NK-92 treated with Interleukin-12 subunit alpha and Interleukin-12 subunit beta, amount 100 ng/mL, for 24 hours (cell line): ENCODE data around the gene ECSCR.
"Not testable (repeated sequence)": the region's sequence is repeated elsewhere in the genome, so short reads cannot be mapped to it uniquely, and the experiment has no call there.

Experiments used
- DNase-seq: peaks from one replicate; lab custom pipeline; 2025; lab: John Stamatoyannopoulos, UW

Gene ECSCR

DNA sequence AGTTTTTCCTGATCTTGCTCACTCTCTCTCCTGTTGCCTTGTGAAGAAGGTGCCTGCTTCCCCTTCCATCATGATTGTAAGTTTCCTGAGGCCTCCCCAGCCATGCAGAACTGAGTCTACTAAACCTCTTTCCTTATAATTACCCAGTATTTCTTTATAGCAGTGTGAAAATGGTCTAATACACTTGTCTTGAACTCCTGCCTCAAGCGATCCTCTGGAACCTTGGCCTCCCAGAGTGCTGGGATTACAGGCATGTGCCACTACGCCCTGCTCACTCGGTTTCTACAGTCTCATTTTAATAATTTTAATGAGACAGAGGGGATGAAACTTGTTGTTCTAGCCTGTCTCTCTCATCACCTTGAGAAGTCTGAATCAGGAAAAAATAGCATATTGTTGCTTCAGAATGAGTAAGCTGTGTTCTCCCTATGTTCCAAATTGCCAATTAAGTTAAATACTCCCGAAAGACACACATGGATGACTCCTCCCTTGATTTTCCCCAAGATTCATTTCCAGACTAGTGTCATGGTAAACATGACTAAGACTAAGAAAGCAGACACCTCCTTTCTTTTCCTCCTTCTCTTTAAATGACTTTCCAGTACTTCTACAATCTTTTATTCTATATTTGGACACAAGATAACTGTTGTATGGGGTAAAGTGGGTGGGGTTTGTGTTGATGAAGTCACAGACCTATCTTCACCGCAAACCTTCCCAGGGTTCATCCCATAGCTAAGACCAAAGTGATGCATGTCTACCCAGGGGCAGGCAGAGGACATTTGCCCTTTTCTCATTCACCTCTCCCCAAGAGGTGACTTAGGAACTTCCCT is 15.4 kb downstream of the ECSCR start:
- DNase-seq = no peak

DNA sequence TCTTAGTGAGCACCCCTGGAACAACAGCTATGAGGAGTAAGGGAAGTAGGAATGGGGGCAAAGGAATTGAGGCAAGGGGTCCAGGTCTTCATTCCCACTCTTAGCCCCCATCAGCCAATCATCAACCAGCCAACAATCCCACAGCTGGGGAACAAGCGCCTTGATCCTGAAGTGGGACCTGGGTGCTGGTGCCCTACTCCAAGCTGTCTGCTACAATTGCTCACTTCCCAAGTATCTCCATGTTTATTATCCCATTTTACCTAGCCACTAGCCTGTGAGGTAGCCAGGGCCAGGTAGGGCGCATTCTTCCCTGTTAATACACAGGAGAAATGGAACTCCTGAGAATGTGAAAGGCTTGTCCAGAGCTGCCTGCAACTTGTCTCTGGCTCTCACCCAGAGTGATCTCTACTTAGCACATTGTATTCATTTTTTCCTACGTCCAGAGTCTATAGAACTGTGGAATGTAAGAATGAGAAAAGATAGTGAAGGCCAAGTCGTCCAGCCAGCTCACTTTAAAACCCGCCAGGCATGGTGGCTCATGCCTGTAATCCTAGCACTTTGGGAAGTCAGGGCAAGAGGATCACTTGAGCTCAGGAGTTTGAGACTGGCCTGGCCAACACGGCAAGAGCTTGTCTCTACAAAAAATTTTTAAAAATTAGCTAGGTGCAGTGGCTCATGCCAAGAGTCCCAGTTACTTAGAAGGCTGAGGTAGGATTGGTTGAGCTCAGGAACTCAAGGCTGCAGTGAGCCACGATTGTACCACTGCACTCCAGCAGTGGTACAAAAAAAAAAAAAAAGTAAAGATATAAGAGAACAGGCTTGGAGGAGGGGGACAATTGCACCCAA is 17.0 kb downstream of the ECSCR start:
- DNase-seq = no peak

DNA sequence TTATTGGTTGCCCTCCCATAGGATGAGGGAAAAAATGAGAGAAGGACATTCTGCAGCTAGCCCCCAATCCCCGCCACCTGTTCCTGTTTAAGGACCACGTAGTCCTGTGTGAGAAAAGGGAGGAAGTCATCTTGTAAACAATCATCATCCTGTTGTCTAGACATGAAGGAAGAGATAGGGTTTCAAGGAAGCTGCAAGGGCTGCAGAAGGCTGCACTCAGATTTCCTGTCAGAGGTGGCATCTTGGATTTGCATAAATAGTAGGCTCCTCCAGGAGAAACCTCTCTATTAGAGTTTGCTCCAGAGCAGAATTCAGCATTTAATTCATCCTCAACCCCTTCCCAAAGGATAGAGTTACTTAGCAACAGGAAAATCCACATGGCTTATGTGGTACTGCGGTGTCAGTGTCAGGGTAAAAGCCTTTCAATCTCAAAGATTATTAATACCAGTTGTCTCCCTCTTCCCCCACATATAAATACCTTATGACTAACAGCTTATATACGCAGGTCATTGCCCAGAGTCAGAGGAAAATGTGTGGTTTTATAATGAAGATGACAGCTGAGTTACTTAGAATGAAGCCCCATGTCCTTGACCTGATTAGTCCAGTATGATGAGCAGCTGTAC is 18.6 kb downstream of the ECSCR start:
- no peak for DNase-seq

- not testable (repeated sequence) for DNase-seq
Measured at GRCh38 chr5:139440416-139440815, 22.1 kb downstream of the ECSCR start.

GRCh38 chr5:139439013-139439903 is 23.3 kb downstream of the ECSCR start, which contains the start of gene DNAJC18:
DNAJC18 (minus strand) TSS chr5:139439525; CDS start chr5:139439445, 80 bp downstream.
- peak; percentile 88 for DNase-seq

GRCh38 chr5:139438707-139439012 is 23.9 kb downstream of the ECSCR start:
- no peak for DNase-seq

- no peak for DNase-seq
Measured at GRCh38 chr5:139435676-139436075, 26.9 kb downstream of the ECSCR start.

DNA sequence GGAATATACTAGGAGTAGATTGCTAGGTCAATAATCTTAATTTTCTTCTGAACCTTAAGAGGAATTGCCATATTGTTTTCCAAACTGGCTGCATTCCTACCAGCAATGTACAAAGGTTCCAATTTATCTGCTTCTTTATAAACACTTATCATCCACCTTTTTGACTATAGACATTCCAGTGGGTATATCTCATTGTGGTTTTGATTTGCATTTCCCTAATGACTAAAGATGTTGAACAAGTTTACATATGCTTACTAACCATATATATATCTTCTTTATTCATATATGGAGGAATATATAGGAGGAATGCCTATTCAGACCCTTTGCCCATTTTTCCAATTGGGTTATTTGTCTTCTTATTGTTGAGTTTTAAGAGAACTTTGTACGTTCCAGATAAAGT is 30.8 kb downstream of the ECSCR start:
- no peak for DNase-seq

DNA sequence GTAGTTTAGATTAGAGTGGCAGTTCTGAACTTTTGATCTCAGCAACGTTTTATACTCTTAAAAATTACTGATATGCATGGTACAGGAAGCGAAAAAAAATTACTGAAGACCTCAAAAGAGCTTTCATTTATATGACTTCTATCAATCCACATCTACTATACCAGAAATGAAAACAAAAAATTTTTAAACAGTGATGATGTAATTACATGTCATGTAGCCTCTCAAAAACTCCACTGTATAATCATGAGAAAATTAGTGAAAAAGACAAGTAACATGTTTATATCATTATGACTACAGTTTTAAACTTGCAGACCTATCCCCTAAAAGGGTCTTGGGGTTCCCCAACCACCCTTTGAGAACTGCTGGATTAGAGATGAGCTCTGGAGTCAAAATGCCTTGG is 32.5 kb downstream of the ECSCR start:
- no peak for DNase-seq

DNA sequence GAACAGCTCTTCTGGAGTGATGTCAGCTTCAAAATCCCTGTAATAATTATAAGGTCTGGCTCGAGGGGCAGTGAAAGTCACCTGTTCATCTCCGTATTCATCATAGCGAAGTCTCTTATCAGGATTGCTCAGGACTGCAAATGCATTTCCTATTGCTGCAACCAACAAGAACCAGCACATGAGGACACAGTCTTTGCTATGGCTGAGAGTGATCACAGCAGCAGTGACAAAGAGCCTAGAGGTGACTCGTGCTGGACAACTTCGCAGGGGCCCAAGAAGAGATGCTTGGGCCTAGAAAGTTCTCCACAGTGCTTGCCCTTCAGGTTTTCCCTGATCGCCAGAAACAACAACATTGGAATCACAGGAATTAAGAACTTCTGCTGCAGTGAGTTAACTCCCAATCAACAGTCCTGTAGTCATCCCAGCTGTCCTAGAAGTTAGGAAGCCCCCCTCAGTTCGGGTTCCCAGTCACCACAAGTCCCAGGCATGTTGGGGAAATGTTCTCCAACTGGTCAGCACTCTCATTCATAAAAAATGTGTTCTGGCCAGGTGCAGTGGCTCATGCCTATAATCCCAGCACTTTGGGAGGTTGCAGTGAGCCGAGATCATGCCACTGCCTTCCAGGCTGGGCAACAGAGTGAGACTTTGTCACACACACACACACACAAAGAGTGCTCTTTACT is 36.2 kb downstream of the ECSCR start:
- no peak for DNase-seq

GRCh38 chr5:139425497-139425896 is 37.0 kb downstream of the ECSCR start:
- no peak for DNase-seq

DNA sequence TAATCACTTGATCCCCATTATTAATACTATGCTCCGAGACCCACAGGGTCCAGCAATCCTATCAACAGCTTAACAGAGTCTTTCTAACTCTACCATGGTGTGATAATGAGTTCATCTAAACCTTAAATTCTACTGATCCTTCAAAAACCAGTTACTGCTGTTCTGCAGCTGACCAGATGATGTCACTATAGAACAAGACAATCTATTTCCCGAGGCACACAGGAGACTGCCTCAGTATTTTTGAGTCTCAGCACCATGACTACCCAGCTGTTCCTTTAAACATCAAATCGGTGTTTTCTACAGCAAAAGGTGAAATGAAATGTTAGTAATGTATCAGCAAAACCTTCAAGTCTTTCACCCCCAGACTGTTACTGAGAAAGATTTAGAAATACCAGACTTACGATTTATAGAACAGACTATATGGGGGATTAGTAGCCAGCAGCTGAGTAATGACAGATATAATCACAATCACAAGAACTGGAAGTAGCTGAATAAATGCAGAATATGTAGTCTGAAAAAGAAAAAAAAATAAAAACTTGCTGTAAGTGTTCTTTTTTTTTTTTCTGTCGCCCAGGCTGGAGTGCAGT is 40.1 kb downstream of the ECSCR start:
- no peak for DNase-seq

DNA sequence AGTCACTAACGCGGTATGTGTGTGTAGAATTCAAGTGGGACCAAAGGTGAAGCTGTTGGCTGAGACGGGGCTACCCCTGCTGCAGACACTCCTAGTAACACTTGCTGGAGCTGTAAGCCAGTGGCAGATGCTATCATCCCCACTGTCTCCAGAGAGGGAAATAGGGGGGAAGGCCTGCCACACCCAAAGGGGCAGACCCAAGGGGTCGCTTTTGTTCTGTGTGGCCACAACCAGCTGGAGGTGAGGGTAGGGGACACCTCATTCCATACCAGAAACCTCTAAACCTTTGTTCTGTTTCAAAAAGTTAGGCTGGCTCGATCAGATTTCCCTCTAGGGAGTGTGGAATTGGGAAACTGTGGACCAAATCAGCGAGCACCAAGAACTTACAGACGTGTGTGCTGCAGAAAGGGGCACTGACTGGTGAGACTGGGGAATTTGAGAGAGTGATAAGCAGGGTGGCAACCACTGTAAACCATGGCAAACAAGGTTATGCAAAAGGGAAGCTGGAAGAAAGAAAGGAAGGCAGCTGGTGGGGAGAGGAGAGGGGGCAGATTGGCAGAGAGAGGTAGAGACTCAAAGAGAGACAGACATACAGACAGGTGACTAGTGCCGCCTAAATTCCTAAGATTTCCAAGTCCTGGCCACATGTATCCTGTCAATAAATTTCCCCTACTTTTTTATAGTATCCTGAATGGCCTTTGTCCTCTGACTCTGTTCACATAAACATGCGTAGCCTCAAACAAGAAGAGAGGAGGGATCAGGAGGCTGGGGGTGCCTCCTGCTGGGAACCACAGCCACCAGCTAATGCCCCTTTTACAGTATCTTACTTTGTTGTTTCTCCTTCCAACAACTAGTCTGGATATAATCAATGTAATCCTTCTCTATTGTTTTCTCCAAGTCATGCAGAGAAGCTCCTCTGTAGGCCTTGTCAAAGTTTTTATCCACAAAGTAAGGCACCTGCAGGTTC is 43.0 kb downstream of the ECSCR start:
- DNase-seq = no peak

GRCh38 chr5:139418793-139419192 is 43.8 kb downstream of the ECSCR start:
- no peak for DNase-seq

- DNase-seq = no peak
Measured at GRCh38 chr5:139417214-139417613, 45.3 kb downstream of the ECSCR start.

DNA sequence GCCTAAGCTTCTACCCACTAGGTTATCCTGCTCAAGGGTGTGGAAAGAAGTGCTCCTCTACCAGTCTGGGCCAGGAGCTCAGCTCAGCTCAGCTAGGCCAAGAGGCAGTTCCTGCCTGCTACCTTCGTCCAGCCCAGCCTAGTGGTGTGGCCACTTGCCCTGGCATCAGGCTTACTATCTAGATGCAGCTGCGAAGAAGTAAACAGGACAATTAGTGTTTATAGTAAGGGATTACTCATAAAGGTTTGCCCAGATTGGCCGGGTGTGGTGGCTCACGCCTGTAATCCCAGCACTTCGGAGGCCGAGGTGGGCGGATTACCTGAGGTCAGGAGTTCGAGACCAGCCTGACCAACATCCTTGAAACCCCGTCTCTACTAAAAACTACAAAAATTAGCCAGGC is 45.9 kb downstream of the ECSCR start:
- DNase-seq = no peak

DNA sequence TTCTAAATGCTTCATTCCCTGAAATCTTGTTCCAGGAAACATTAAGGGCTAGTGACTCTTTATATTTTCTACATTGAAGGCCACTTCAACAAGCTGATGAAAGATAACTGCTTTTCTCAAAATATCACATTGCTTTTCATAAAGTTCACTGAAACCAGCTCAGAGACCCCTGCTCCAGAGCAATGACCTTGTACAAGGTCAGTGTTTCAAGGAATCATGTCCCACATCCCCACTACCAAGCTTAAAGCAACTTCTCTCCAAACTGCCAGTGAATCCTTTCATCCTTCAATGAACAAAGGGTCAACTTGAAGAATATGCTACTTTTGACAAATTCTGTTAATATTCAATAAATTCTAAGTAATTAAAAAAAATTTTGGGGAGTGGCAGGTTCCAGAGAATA is 46.7 kb downstream of the ECSCR start:
- no peak for DNase-seq

GRCh38 chr5:139415221-139415861 is 47.2 kb downstream of the ECSCR start:
- DNase-seq = no peak

DNA sequence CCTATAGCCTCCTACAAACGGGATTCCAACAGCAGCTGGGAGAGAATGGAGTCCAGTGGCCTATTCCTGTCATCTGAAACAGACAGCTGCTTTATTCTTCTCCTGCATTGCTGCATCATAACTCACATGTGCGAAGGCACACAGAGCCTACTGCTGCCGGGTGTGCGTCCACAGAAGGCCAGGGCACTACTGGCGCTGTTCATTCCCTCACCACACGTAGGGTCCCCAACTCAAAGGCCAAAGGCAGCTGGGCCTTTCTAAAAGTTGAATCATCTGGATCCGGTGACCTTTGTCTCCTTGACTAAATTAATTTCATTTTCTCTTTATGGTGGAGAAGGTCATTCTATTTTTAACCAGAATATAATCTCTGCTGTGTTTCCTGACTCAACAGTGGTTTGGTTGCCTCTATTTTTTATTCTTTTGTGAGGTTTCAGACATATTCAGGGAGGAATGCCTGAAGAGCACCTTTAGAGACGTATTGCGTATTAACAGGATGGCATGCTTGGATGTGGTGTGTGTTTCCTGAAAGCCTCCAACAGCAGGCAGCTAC is 47.9 kb downstream of the ECSCR start:
- DNase-seq = no peak
